Measurements from ENCODE around the gene HMG20A. TPM values are rescaled to one million over a fixed set of nuclear protein-coding genes. Genes with fewer than 3 reads are reported as not detected.
A peak's percentile ranks its signal among the peaks of the same experiment; 100 is the strongest.

Gene HMG20A
- polyA plus RNA-seq, 1 donor from 2014 or later = 52.2 TPM

DNA sequence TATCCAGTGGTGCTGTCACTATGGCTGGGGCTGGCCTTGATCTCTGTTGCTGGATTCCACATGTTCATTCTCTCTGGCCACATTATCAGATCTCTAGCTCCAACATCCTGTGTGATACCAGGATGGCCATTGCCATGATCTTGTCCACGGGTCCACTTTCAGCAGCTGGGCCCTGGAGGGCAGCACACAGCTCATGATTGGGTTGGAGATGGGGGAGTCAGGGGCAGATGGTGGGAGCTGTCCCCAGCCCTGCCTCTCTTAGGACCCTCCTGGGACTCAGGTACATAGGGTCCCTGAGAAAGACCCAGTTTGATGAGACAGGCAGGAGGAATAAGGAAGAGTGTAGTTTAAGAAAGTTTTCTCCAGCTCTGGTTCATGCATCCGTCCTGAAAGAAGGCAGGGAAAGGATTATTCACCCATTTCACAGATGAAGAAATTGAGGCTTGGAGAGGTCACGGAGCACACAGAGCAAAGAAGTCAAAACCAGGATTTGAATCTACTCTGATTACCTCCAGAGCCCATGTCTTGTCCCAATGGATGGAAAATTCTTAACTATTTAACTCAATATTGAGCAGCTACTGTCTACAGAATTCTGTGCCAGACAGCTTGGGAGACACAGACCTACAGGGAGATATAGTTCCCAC is 111.5 kb downstream of the HMG20A start:
- Histone ChIP-seq H3F3A (ENCODE audit: insufficient read depth, low read length, poor library complexity, severe bottlenecking) (no peaks in the 10 kb centered on the region), H3K9me3 (ENCODE audit: low read length) (no peaks in the 10 kb centered on the region), H3K27ac (ENCODE audit: low read length) (peak overlapping the region; percentile 66), H3K79me2 (replicated peaks; ENCODE audit: insufficient read depth, low read length) (no peaks in the 10 kb centered on the region), H2AFZ (ENCODE audit: low read depth, low read length) (no peak overlapping the region), H3K9ac (ENCODE audit: low read length) (no peak overlapping the region), H3K27me3 (ENCODE audit: insufficient read depth, low read depth, low read length) (no peaks in the 10 kb centered on the region), H3K4me2 (ENCODE audit: low read length) (no peak overlapping the region), H3K9me2 (ENCODE audit: insufficient read depth, low read length) (no peaks in the 10 kb centered on the region), H3K4me3 (ENCODE audit: low read length) (no peak overlapping the region), H4K20me1 (ENCODE audit: insufficient read depth) (no peaks in the 10 kb centered on the region), H3K36me3 (ENCODE audit: insufficient read depth, low read length) (no peaks in the 10 kb centered on the region)
- TF ChIP-seq, protein P1, sequence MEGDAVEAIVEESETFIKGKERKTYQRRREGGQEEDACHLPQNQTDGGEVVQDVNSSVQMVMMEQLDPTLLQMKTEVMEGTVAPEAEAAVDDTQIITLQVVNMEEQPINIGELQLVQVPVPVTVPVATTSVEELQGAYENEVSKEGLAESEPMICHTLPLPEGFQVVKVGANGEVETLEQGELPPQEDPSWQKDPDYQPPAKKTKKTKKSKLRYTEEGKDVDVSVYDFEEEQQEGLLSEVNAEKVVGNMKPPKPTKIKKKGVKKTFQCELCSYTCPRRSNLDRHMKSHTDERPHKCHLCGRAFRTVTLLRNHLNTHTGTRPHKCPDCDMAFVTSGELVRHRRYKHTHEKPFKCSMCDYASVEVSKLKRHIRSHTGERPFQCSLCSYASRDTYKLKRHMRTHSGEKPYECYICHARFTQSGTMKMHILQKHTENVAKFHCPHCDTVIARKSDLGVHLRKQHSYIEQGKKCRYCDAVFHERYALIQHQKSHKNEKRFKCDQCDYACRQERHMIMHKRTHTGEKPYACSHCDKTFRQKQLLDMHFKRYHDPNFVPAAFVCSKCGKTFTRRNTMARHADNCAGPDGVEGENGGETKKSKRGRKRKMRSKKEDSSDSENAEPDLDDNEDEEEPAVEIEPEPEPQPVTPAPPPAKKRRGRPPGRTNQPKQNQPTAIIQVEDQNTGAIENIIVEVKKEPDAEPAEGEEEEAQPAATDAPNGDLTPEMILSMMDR (IDR thresholded peaks at IDR 0.05; ENCODE audit: poor library complexity, severe bottlenecking) = no peak
- TF ChIP-seq EP300 (conservative IDR thresholded peaks at IDR 0.05; ENCODE audit: poor library complexity, severe bottlenecking) = no peak
- no peak for TF ChIP-seq MXI1 (conservative IDR thresholded peaks at IDR 0.05; ENCODE audit: poor library complexity, severe bottlenecking)
- no peak for TF ChIP-seq TAF1 (IDR thresholded peaks at IDR 0.05; ENCODE audit: low read depth)
- TF ChIP-seq, protein P2, sequence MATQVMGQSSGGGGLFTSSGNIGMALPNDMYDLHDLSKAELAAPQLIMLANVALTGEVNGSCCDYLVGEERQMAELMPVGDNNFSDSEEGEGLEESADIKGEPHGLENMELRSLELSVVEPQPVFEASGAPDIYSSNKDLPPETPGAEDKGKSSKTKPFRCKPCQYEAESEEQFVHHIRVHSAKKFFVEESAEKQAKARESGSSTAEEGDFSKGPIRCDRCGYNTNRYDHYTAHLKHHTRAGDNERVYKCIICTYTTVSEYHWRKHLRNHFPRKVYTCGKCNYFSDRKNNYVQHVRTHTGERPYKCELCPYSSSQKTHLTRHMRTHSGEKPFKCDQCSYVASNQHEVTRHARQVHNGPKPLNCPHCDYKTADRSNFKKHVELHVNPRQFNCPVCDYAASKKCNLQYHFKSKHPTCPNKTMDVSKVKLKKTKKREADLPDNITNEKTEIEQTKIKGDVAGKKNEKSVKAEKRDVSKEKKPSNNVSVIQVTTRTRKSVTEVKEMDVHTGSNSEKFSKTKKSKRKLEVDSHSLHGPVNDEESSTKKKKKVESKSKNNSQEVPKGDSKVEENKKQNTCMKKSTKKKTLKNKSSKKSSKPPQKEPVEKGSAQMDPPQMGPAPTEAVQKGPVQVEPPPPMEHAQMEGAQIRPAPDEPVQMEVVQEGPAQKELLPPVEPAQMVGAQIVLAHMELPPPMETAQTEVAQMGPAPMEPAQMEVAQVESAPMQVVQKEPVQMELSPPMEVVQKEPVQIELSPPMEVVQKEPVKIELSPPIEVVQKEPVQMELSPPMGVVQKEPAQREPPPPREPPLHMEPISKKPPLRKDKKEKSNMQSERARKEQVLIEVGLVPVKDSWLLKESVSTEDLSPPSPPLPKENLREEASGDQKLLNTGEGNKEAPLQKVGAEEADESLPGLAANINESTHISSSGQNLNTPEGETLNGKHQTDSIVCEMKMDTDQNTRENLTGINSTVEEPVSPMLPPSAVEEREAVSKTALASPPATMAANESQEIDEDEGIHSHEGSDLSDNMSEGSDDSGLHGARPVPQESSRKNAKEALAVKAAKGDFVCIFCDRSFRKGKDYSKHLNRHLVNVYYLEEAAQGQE (IDR thresholded peaks at IDR 0.05; ENCODE audit: borderline replicate concordance) = no peak
- no peak for TF ChIP-seq RAD21 (conservative IDR thresholded peaks at IDR 0.05)
- TF ChIP-seq EZH2 (IDR thresholded peaks at IDR 0.05; ENCODE audit: borderline replicate concordance, insufficient read depth, low read length, poor library complexity, severe bottlenecking) = no peak
- no peak for TF ChIP-seq POLR2AphosphoS5 (IDR thresholded peaks at IDR 0.05)

DNA sequence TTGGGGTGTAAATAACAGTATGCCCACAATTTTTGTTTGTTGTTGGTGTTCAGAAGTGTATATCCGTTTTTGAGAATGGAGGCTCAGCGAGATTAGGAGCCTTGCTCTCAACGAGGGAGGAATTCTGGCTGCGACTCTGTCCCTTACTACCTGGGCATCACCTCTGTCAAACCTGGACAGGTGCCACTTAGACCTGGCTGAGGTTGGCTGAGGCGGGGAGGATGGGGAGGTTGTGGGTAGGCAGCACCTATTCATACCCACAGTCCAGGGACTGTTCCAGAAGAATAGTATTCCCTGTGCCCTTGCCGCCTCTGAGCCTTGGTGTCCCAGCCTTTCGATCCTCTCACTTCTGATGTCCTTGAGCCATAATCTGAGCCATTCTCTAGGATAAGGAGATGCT is 112.2 kb downstream of the HMG20A start:
- TF ChIP-seq EP300 (conservative IDR thresholded peaks at IDR 0.05; ENCODE audit: poor library complexity, severe bottlenecking) (no peak), MXI1 (conservative IDR thresholded peaks at IDR 0.05; ENCODE audit: poor library complexity, severe bottlenecking) (no peak), POLR2AphosphoS5 (IDR thresholded peaks at IDR 0.05) (no peak), TAF1 (IDR thresholded peaks at IDR 0.05; ENCODE audit: low read depth) (no peak), SMC3 (conservative IDR thresholded peaks at IDR 0.05; ENCODE audit: poor library complexity) (no peak), RAD21 (conservative IDR thresholded peaks at IDR 0.05) (no peak), EZH2 (IDR thresholded peaks at IDR 0.05; ENCODE audit: borderline replicate concordance, insufficient read depth, low read length, poor library complexity, severe bottlenecking) (no peak)
- TF ChIP-seq, protein P1 (IDR thresholded peaks at IDR 0.05; ENCODE audit: poor library complexity, severe bottlenecking) = no peak
- TF ChIP-seq, protein P2 (IDR thresholded peaks at IDR 0.05; ENCODE audit: borderline replicate concordance) = no peak
- Histone ChIP-seq H3K27me3 (ENCODE audit: insufficient read depth, low read depth, low read length) (no peaks in the 10 kb centered on the region), H4K20me1 (ENCODE audit: insufficient read depth) (no peaks in the 10 kb centered on the region), H3K27ac (ENCODE audit: low read length) (peak overlapping the region; percentile 66), H3K36me3 (ENCODE audit: insufficient read depth, low read length) (no peaks in the 10 kb centered on the region), H3K9me3 (ENCODE audit: low read length) (no peaks in the 10 kb centered on the region), H3K9me2 (ENCODE audit: insufficient read depth, low read length) (no peaks in the 10 kb centered on the region), H3K4me2 (ENCODE audit: low read length) (no peak overlapping the region), H2AFZ (ENCODE audit: low read depth, low read length) (no peak overlapping the region), H3K79me2 (replicated peaks; ENCODE audit: insufficient read depth, low read length) (no peaks in the 10 kb centered on the region), H3K4me3 (ENCODE audit: low read length) (peak overlapping the region; percentile 43), H3F3A (ENCODE audit: insufficient read depth, low read length, poor library complexity, severe bottlenecking) (no peaks in the 10 kb centered on the region), H3K9ac (ENCODE audit: low read length) (peak overlapping the region; percentile 45)
